Kidney capillary endothelial cell (primary cell): Measurements from ENCODE around the gene RRP1B.

Experiments
- DNase-seq: peaks from one replicate; pipeline ENCODE4 v3.0.0-alpha.2; 2018; ENCODE audit warnings: low spot score

RRP1B gene

GRCh38 chr21:43726686-43727518 lies 67.5 kb downstream of the RRP1B start:
- DNase-seq: peak; percentile 73

DNA sequence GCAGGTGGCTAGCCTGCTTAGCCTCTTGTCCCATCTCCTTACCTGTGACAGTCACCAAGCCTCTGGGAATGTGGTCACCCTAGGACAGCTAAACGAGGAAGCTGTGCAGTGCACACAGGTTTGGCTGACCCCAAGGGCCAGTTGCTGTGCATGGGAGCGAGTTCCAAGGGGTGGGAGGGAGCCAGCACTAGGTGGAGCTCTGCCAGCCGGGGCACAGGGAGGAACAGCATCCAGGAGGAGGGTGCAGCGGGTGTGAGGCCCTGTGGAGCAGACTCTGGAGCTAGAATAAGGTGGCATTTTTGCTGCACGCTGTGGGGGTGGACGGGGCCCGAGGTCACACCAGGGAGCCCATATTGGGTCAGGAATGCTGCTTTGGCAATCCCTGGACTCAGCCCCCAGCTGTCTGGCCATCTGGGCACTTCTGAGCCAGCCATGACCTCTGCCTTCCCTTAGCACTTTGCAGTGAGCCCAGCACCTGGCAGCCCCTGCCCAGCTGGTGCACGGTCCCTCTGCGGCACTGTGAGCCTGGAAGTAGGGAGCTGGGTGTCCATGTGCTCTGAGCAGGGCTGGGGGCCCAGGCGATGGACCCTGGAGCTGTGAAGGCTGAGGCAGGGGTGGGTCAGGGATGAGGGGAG lies 68.3 kb downstream of the RRP1B start:
- DNase-seq: no peak

DNA sequence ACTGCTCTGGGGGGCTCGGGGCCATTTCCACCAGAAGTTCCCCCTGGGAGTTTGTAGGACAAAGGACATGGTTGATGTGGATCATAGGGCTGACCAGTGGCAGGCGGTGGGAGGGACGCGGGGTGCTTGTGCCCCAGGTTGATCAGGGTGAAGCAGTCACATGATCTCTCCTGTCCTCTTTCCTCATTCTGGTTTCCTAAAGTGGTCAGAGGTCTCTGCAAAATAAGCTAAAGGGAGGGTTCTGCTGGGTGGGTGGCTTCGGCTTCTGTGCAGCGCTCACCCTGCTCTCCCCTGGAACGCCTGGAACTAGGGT lies 68.8 kb downstream of the RRP1B start:
- DNase-seq: no peak

DNA sequence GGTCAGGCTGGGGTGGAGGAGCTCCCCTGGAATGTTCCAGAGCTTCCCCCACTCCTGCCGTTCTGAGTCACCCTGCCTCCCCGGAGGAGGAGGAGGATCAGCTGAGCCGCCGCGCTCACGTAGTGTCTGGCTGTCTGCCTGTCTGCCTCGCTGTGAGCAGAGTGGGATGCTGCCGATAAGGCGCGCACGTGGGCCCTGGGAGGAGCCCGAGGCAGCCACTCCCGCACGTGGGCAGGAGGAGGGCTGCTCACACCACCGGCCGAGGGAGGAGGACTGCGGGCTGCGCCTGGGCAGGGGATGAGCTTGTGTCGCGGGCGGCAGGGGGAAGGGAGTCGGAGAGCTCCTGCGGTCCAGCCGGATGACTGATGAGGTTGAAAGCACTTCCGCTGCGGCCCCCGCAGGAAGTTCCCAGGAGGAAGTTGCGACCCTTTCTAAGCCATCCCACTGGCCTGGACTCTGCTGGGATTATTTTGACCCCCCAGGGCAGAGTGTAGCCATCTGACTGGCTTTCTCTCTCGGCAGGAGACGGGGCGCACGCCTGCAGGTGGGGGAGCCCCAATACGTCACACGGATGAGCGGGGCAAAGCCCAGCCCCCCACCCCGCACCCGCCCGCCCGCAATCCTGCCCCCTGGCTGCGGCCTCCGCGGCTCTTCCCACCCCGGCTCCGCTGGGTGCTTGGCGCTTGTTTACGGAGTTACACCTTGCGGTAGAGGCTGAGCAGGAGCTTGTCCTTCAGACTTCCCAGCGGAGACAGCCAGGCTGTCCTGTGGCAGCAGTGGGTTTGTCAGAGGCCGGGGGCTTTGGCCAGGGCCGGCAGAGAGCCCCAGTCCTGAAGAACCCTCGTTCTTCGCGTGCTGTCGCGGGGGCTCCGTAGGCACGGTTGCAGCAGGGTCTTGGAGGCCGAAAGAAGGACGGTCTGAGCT lies 69.4 kb downstream of the RRP1B start:
- peak; percentile 93 for DNase-seq

DNA sequence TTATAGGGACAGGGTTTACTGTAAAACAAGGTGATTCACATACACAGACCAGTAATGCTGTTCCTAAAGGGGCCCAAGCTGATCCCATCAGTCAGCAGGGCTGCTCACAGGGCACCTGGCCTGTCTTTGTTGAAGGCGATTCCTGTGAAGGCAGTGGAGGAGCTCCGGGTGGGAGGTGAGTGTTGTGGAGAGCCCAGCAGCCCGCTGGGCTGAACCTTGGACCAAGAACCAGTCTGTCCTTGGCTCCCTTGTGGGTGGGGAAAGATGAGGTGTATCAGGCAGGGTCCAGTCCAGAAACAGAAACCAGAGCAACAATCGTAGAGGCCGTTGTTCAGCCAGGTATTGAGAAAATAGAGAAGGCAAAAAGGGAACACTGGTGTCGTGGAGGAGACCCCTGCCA lies 72.1 kb downstream of the RRP1B start:
- no peak for DNase-seq

DNA sequence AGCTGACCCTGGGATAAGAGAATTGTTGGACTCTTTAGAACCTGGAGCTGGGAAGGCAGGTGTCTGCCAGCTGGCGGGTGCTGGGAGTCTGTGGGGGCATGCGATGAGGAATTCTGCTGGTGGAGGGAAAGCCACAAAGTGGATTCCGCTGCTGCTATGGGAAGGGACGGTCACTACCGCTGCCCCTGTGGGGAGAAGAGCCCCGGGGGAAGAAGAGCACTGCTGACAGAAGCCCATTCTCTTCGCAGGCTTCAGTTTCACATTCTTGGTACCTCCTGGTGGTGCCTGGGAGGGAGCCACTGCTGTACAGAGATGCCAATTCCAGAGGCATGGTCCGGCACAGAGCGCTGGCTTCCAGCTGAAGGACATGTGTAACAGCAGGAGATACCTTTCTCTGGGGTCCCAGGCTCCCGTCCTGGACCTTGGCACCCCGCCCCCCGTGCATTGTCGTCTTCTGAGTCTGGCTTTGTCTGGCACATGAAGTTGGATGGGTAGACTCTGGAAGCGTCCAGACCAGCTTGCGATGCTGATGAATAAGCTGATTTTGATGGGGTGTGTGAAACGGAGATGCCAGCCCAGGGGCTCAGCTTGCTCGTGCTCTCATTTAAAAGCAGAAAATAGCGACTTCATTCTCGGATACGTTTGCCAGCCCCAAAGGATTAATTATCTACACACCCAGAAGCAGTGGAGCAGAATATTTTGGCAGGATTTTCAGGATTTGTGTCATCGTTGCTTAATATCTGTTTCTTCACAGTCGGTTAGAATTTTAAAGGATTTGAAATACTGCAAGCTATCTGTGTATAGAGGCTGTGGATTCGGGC lies 72.7 kb downstream of the RRP1B start:
- no peak for DNase-seq

DNA sequence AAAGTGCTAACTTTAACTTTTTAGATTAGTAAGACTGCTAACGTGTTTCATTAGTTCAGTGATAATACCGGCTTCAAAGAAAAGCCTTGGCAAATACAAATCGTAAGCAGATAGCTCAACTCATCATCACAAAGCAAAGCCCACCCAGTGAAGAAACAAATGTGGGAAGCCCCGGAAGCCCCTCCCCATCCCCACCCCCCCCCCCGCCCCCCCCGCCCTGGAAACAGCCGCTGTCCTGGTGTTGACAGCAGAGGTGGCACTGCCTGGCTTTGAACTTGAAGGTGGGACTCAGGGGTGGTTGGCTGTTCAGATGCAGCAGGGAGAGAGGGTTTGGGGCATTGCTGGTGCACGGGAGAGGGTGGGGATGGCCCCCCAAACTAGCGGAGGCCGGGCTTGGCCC lies 73.7 kb downstream of the RRP1B start:
- DNase-seq: no peak

- no peak for DNase-seq
Observed at GRCh38 chr21:43733529-43734071, 74.2 kb downstream of the RRP1B start.

- DNase-seq: no peak
Observed at GRCh38 chr21:43734131-43734927, 75.0 kb downstream of the RRP1B start.

GRCh38 chr21:43734928-43735229 lies 75.5 kb downstream of the RRP1B start:
- no peak for DNase-seq

DNA sequence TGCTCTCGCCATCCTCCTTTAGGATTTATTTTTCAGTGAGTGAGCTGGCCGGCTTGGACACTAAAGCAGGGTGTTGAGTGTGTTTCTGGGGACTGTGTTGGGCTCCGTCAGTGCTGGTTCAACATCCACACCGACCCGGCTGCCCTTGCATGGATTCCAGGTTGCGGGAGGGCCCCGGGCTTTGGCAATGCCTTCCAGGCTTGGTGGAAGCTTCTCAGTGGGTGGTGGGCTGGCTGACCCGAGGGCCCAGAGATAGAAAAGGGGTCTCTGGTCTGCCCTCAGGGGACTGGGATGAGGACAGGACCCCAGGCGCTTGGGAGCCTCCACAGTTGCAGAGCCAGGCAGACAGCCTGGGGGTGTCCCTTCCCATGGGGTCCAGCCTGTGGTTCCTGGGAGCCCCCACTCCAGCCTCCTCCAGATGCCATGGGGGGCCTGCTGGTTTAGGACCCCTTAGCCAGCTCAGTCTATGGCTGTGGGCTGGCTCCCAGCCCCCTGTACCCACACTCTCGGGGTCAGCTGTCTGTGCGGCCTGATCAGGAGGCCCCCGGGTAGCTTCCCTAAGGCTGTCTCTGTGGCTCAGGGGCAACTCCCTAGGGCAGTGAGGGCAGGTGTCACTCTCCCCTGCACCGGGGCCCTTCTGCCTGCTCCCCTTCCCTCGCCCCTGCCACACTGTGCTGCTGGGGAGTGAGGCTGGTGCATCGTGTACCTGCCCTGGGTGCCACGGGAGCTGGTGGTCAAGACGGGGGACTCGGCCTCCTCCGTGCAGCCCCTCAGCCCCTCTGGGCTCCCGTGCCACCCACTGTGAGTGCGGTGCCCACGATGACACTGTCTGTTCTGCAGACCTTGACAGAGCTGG lies 76.1 kb downstream of the RRP1B start:
- DNase-seq: no peak

DNA sequence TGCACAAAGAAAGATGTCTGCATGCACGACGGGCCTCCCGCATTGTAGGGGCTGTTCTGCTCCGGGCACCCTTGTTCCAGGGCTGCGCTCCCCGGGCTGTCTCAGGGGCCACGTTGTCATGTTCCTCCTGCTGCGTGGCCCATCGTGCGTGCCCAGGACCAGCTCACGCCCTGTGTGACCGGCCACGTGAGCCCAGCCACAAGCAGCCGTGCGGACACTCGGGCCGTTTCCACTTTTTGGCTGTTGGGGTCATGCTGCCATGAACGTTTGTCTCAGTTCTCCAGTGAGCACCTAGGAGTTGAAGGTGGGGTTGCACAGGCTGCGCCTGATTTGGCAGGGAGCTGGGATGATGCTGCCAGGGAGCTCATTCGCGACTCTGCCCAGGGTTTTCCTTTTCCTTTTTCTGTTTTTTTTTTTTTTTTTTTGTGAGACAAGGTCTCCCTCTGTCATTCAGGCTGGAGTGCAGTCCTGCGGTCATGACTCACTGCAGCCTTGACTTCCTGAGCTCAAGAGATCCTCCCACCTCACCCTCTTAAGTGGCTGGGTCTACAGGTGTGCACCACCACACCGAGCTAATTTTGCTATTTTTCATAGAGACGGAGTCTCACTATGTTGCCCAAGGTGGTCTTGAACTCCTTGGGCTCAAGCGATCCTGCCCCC lies 77.0 kb downstream of the RRP1B start:
- DNase-seq: no peak

GRCh38 chr21:43737158-43737950 lies 78.0 kb downstream of the RRP1B start:
- DNase-seq: no peak

- DNase-seq: no peak
Observed at GRCh38 chr21:43739621-43740435, 80.5 kb downstream of the RRP1B start.

- no peak for DNase-seq
Observed at GRCh38 chr21:43740497-43741156, 81.3 kb downstream of the RRP1B start.

GRCh38 chr21:43741423-43742096 lies 82.2 kb downstream of the RRP1B start:
- no peak for DNase-seq

DNA sequence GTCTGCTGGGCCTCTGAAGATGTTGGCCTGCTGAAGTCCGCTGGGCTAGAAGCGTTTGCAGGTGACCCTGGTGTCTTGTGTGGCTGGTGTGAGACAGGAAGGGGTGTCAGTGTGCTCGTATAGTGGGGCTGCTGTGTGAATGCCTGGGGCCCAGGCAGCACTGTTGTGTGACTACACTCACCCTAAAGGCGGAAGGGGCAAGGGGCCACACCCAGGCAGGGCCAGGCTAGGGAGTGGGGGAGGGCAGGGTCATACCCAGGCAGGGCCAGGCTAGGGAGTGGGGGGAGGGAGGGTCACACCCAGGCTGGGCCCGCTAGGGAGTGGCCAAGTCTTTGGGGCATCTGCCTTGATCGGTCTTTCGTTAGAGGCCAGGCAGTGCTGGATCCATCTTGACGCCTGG lies 84.6 kb downstream of the RRP1B start:
- no peak for DNase-seq
